GM12878 (cell line): Measurements from ENCODE around the gene THRB. TPM values are rescaled to one million over a fixed set of nuclear protein-coding genes. Genes with fewer than 3 reads are reported as not detected.

Experiments
- ATAC-seq: fragments of 200-7000 bp; cut with Tn5 transposase; 3 replicates; pipeline ENCODE4 v1.9.1; 2020; ENCODE audit warnings: mild to moderate bottlenecking, moderate library complexity
- BruUV-seq: library from RNA; stranded (reverse); fragments of 400-500 nt; replicated peaks from 2 replicates; lab custom pipeline; 2021; lab: Mats Ljungman, UMichigan
- CTCF ChIA-PET: fragments of 300-600 bp; sonication (Branson Sonifier 250); formaldehyde crosslinking; extraction: SDS; loops from one replicate; lab custom pipeline; 2021; ENCODE audit warnings: inconsistent platforms; lab: Yijun Ruan, JAX
- POLR2A ChIA-PET: fragments of 350-600 bp; formaldehyde crosslinking; extraction: SDS; loops from one replicate; lab custom pipeline; 2021; ENCODE audit warnings: inconsistent platforms; lab: Charles Lee
- RAD21 ChIA-PET: fragments of 300-600 bp; sonication (Branson Sonifier 250); formaldehyde crosslinking; loops from one replicate; lab custom pipeline; 2023; ENCODE audit warnings: antibody characterized with exemption; ENCODE audit not compliant: unreplicated experiment; lab: Charles Lee
- SMC1A ChIA-PET: fragments of 300-600 bp; sonication (Branson Sonifier 250); formaldehyde crosslinking; loops from one replicate; lab custom pipeline; 2023; ENCODE audit not compliant: unreplicated experiment, uncharacterized antibody; lab: Charles Lee
- DNase-seq: peaks from one replicate; pipeline ENCODE4 v3.0.0-alpha.2; 2011; ENCODE audit warnings: low read depth, low spot score
- FAIRE-seq: peaks from 3 replicates; lab custom pipeline; 2011; peaks lifted over from hg19 to GRCh38; lab: Jason Lieb, UNC
- H2AFZ ChIP-seq: 2 replicates; pipeline ENCODE4 v1.6.0; 2011; ENCODE audit warnings: low read depth, low read length, control low read depth; ENCODE audit not compliant: control insufficient read depth
- H3K27ac ChIP-seq: 2 replicates; pipeline ENCODE4 v1.5.1; 2011; ENCODE audit warnings: control low read depth; ENCODE audit not compliant: control insufficient read depth, insufficient read depth
- H3K27me3 ChIP-seq, 2 experiments: replicated peaks in 1 of 2; 2 replicates each; pipeline versions ENCODE4 v1.6.0 to v1.6.1; 2011; ENCODE audit warnings: low read length in 1 of 2; ENCODE audit not compliant: control insufficient read depth in 2 of 2, insufficient read depth in 2 of 2
- H3K36me3 ChIP-seq, 2 experiments: 2 replicates each; pipeline ENCODE4 v1.5.1; 2011; ENCODE audit warnings: low read length in 1 of 2; ENCODE audit not compliant: control insufficient read depth in 2 of 2, insufficient read depth in 2 of 2
- H3K4me1 ChIP-seq: 2 replicates; pipeline ENCODE4 v1.6.1; 2011; ENCODE audit warnings: mild to moderate bottlenecking, low read length, moderate library complexity, mixed read lengths; ENCODE audit not compliant: control insufficient read depth, insufficient read depth
- H3K4me2 ChIP-seq: 2 replicates; pipeline ENCODE4 v1.6.0; 2011; ENCODE audit warnings: control low read depth; ENCODE audit not compliant: control insufficient read depth, insufficient read depth
- H3K4me3 ChIP-seq: fragments of 200-600 bp; sonication (generic); 2 replicates; pipeline ENCODE4 v1.5.1; 2016
- H3K79me2 ChIP-seq: 2 replicates; pipeline ENCODE4 v1.6.0; 2011; ENCODE audit warnings: low read length; ENCODE audit not compliant: control insufficient read depth, insufficient read depth
- H3K9ac ChIP-seq: 2 replicates; pipeline ENCODE4 v1.8.0; 2011; ENCODE audit warnings: low read length, control low read depth, mixed read lengths; ENCODE audit not compliant: control insufficient read depth, insufficient read depth
- H3K9me3 ChIP-seq: replicated peaks from 3 replicates; pipeline ENCODE4 v1.5.1; 2011; ENCODE audit warnings: mild to moderate bottlenecking, low read length; ENCODE audit not compliant: control insufficient read depth, insufficient read depth
- H4K20me1 ChIP-seq: 2 replicates; pipeline ENCODE4 v1.6.0; 2011; ENCODE audit not compliant: control insufficient read depth, insufficient read depth
- DPF2 ChIP-seq: fragments of 450-650 bp; IDR thresholded peaks from 2 replicates; pipeline ENCODE4 v1.6.1; 2017; ENCODE audit warnings: mild to moderate bottlenecking
- ETV6 ChIP-seq, 2 experiments: fragments of 450-650 bp in 1 of 2; IDR thresholded peaks in 1 of 2; conservative IDR thresholded peaks in 1 of 2; 2 replicates each; pipeline ENCODE4 v1.6.1; 2014; ENCODE audit warnings: antibody characterized with exemption in 1 of 2, borderline replicate concordance in 1 of 2, low read depth in 1 of 2, mild to moderate bottlenecking in 1 of 2, moderate library complexity in 1 of 2
- IKZF1 ChIP-seq: fragments of 450-650 bp; conservative IDR thresholded peaks from 2 replicates; pipeline ENCODE4 v1.6.1; 2017; ENCODE audit warnings: antibody characterized with exemption, mild to moderate bottlenecking
- NFYA ChIP-seq: IDR thresholded peaks from 2 replicates; pipeline ENCODE4 v1.6.1; 2011; ENCODE audit warnings: low read depth, mild to moderate bottlenecking, low read length, improper control_type of control experiment, borderline replicate concordance
- NFYB ChIP-seq: IDR thresholded peaks from 2 replicates; pipeline ENCODE4 v1.6.1; 2011; ENCODE audit warnings: low read depth, mild to moderate bottlenecking, low read length, improper control_type of control experiment, moderate library complexity; ENCODE audit not compliant: insufficient read depth
- RCOR1 ChIP-seq: conservative IDR thresholded peaks from 2 replicates; pipeline ENCODE4 v1.6.1; 2012; ENCODE audit warnings: low read depth, low read length, improper control_type of control experiment
- SMAD5 ChIP-seq: IDR thresholded peaks from 2 replicates; pipeline ENCODE4 v1.6.1; 2016; ENCODE audit warnings: antibody characterized with exemption, low read depth
- STAT1 ChIP-seq: fragments of 450-650 bp; conservative IDR thresholded peaks from 2 replicates; pipeline ENCODE4 v1.6.1; 2014; ENCODE audit warnings: antibody characterized with exemption, mild to moderate bottlenecking
- STAT3 ChIP-seq: IDR thresholded peaks from 2 replicates; pipeline ENCODE4 v1.6.1; 2011; ENCODE audit warnings: low read depth, low read length, improper control_type of control experiment
- ZBTB11 ChIP-seq: fragments of 450-650 bp; formaldehyde crosslinking; IDR thresholded peaks from 2 replicates; pipeline ENCODE4 v1.5.0; 2022; ENCODE audit warnings: mild to moderate bottlenecking, missing genetic modification characterization
- WGBS: methylation state at CpG from one replicate; pipeline ENCODE4 v1.1.6; 2016; ENCODE audit warnings: low lambda C conversion rate; ENCODE audit not compliant: insufficient replicate concordance, insufficient coverage; ENCODE audit errors: missing lambda C conversion rate; 5-methylcytosine and 5-hydroxymethylcytosine counted together
- in situ Hi-C: fragments of 300-500 bp; cut with MboI; formaldehyde crosslinking; loops from 9 replicates; pipeline ENCODE4 v1.14.3; 2018; ENCODE audit warnings: mixed read lengths
- intact Hi-C: fragments of 100-400 bp; cut with micrococcal nuclease; formaldehyde crosslinking; loops from one replicate; pipeline ENCODE4 v1.14.2; 2022; ENCODE audit not compliant: unreplicated experiment
- polyA plus RNA-seq, 11 experiments: library from polyadenylated mRNA; depleted of rRNA in 4 of 11; unstranded in 6 of 11; stranded (reverse) in 5 of 11; fragments of >200 nt; fragmentation: Nextera tagmentation in 4 of 11; fragmentation: Illumina TruSeq in 1 of 11; extraction: Ambion mirVana in 4 of 11; extraction: Trizol in 1 of 11; gene quantifications; 1 replicate in 1 of 11; 2 replicates in 10 of 11; pipeline versions ENCODE4 v1.2.1 to v1.2.3, GENCODE V29; 2011 to 2016; ENCODE audit warnings: inconsistent platforms in 2 of 11, missing spikeins in 2 of 11, low read depth in 1 of 11
- total RNA-seq, 4 experiments: library from RNA; depleted of rRNA in 3 of 4; stranded (reverse); fragments of >200 nt in 3 of 4; fragmentation: Illumina TruSeq in 1 of 4; extraction: Trizol in 1 of 4; gene quantifications; 2 replicates each; pipeline versions ENCODE4 v1.2.1 to v1.2.3, GENCODE V29; 2013 to 2021
- TF ChIP-seq, protein P1 (sequence below): fragments of 450-650 bp; formaldehyde crosslinking; IDR thresholded peaks from 2 replicates; pipeline ENCODE4 v1.4.0; 2022; ENCODE audit warnings: mild to moderate bottlenecking, moderate library complexity

THRB gene
- total and polyA plus RNA-seq, 10 of the 15 experiments (the other 5 are each of a cell fraction or from before 2014, with no cell fraction given) = 0.05 TPM; not detected in 9

GRCh38 chr3:24166515-24166914 is 328.1 kb downstream of the THRB start:
- RAD21 ChIA-PET = interaction anchor here (0.6 kb wide), 1 partner anchor 17 kb away, joined by 3 read pairs; no protein-coding TSS in a partner anchor
- Histone ChIP-seq H3K79me2 (no peaks in the 10 kb centered on the region), H3K9ac (no peak overlapping the region), H3K27me3 (no peaks in the 10 kb centered on the region), H4K20me1 (no peaks in the 10 kb centered on the region), H3K27ac (no peak overlapping the region), H3K9me3 (no peaks in the 10 kb centered on the region), H3K4me1 (no peaks in the 10 kb centered on the region), H2AFZ (no peak overlapping the region), H3K4me2 (no peak overlapping the region), H3K4me3 (no peak overlapping the region), H3K36me3 (no peaks in the 10 kb centered on the region)
- DNase-seq (no peak), FAIRE-seq (no peak), ATAC-seq (no peak)
- TF ChIP-seq, protein P1, sequence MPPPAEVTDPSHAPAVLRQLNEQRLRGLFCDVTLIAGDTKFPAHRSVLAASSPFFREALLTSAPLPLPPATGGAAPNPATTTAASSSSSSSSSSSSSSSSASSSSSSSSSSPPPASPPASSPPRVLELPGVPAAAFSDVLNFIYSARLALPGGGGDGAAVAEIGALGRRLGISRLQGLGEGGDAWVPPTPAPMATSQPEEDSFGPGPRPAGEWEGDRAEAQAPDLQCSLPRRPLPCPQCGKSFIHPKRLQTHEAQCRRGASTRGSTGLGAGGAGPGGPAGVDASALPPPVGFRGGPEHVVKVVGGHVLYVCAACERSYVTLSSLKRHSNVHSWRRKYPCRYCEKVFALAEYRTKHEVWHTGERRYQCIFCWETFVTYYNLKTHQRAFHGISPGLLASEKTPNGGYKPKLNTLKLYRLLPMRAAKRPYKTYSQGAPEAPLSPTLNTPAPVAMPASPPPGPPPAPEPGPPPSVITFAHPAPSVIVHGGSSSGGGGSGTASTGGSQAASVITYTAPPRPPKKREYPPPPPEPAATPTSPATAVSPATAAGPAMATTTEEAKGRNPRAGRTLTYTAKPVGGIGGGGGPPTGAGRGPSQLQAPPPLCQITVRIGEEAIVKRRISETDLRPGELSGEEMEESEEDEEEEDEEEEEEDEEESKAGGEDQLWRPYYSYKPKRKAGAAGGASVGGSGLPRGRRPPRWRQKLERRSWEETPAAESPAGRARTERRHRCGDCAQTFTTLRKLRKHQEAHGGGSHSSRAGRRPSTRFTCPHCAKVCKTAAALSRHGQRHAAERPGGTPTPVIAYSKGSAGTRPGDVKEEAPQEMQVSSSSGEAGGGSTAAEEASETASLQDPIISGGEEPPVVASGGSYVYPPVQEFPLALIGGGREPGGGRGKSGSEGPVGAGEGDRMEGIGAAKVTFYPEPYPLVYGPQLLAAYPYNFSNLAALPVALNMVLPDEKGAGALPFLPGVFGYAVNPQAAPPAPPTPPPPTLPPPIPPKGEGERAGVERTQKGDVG (CRISPR knock-in tag) = no peak
- intact Hi-C loops = no loop called here
- in situ Hi-C loops = no loop called here
- BruUV-seq = no TSS peak
- POLR2A ChIA-PET = no interaction called here
- CTCF ChIA-PET = interaction anchor here (1.0 kb wide), 1 partner anchor 19 kb away, joined by 4 read pairs; no protein-coding TSS in a partner anchor
- SMC1A ChIA-PET = no interaction called here
- WGBS = 40% methylated on average over 5 of the region's 5 CpGs

DNA sequence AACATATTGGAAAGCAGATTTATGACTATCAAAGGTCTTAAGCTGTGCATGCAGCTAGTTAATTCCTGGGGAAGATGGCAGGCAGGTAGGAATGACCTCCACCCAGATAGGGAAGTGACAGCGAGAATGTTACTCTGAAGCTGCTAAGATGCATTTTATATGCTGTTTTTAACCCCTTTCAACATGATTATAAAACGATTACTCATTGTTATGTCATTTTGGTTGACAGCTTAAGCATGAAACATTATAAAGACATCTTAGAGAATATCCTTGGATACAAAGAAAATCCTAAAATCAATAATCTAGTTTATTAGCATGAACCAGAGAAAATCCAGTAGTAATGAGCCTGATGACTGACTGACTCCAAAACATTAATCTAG is 329.1 kb downstream of the THRB start:
- H3K4me1 ChIP-seq = no peaks in the 10 kb centered on the region
- WGBS = 10% methylated on average over 2 of the region's 2 CpGs
- H3K4me2 ChIP-seq = no peak overlapping the region
- H3K79me2 ChIP-seq = no peaks in the 10 kb centered on the region
- no peak overlapping the region for H3K4me3 ChIP-seq
- FAIRE-seq (no peak), ATAC-seq (no peak), DNase-seq (no peak)
- BruUV-seq = no TSS peak
- H2AFZ ChIP-seq = no peak overlapping the region
- no peaks in the 10 kb centered on the region for H3K9me3 ChIP-seq
- in situ Hi-C loops (no loop called here), intact Hi-C loops (no loop called here)
- no peak overlapping the region for H3K9ac ChIP-seq
- no peaks in the 10 kb centered on the region for H3K27me3 ChIP-seq
- CTCF ChIA-PET = interaction anchor here (0.9 kb wide), 1 partner anchor 331 kb away, joined by 4 read pairs; no protein-coding TSS in a partner anchor
- POLR2A ChIA-PET = no interaction called here
- H3K27ac ChIP-seq = no peak overlapping the region
- SMC1A ChIA-PET = no interaction called here
- no peaks in the 10 kb centered on the region for H4K20me1 ChIP-seq
- H3K36me3 ChIP-seq = no peaks in the 10 kb centered on the region
- RAD21 ChIA-PET = no interaction called here
- no peak for TF ChIP-seq ZBTB11
- no peak for TF ChIP-seq SMAD5
- no peak for TF ChIP-seq IKZF1
- no peak for TF ChIP-seq STAT1
- no peak for TF ChIP-seq RCOR1
- TF ChIP-seq STAT3 = no peak
- no peak for TF ChIP-seq NFYB
- no peak for TF ChIP-seq ETV6 (conservative IDR thresholded peaks at IDR 0.05 in 1 of 2, IDR thresholded peaks at IDR 0.05 in 1 of 2; ENCODE audit: borderline replicate concordance in 1 of 2, low read depth in 1 of 2)
- TF ChIP-seq NFYA = no peak
- TF ChIP-seq DPF2 = no peak
